IMR-90 (cell line): Measurements from ENCODE around the gene TULP4. TPM values are rescaled to one million over a fixed set of nuclear protein-coding genes. Genes with fewer than 3 reads are reported as not detected.

Source experiments
- ATAC-seq: fragments of 200-7000 bp; cut with Tn5 transposase; 2 replicates; pipeline ENCODE4 v1.9.1; 2020; ENCODE audit warnings: low read depth, mild to moderate bottlenecking, moderate library complexity
- BruUV-seq: library from RNA; stranded (reverse); fragments of 400-500 nt; replicated peaks from 2 replicates; lab custom pipeline; 2021; lab: Mats Ljungman, UMichigan
- CTCF ChIA-PET: fragments of 300-600 bp; formaldehyde crosslinking; extraction: SDS; loops from one replicate; lab custom pipeline; 2021; ENCODE audit warnings: antibody characterized with exemption; lab: Yijun Ruan, JAX
- POLR2A ChIA-PET: fragments of 300-600 bp; sonication (Branson Sonifier 250); formaldehyde crosslinking; loops from one replicate; lab custom pipeline; 2022; ENCODE audit warnings: antibody characterized with exemption; ENCODE audit not compliant: unreplicated experiment; lab: Charles Lee
- DNase-seq: peaks from one replicate; pipeline ENCODE4 v3.0.0; 2013
- H2AFZ ChIP-seq: replicated peaks from 2 replicates; pipeline ENCODE3; 2013; ENCODE audit warnings: low read length, mild to moderate bottlenecking; ENCODE audit not compliant: poor library complexity
- H2AK5ac ChIP-seq: 2 replicates; pipeline ENCODE4 v1.6.1; 2013; ENCODE audit warnings: low read depth, low read length, inconsistent platforms
- H2AK9ac ChIP-seq: replicated peaks from 2 replicates; pipeline ENCODE3; 2013; ENCODE audit warnings: mild to moderate bottlenecking, low read depth, low read length, moderate library complexity; ENCODE audit not compliant: poor library complexity
- H2BK120ac ChIP-seq: 2 replicates; pipeline ENCODE4 v1.6.1; 2013; ENCODE audit warnings: low read depth, low read length, inconsistent platforms
- H2BK15ac ChIP-seq: 3 replicates; pipeline ENCODE4 v1.6.1; 2013; ENCODE audit warnings: low read depth, low read length, inconsistent platforms
- H2BK20ac ChIP-seq: 2 replicates; pipeline ENCODE4 v1.6.1; 2013; ENCODE audit warnings: low read depth, mild to moderate bottlenecking, inconsistent platforms, low read length, moderate library complexity
- H2BK5ac ChIP-seq: 2 replicates; pipeline ENCODE4 v1.6.1; 2013; ENCODE audit warnings: mild to moderate bottlenecking, low read depth, low read length, inconsistent platforms; ENCODE audit not compliant: poor library complexity, severe bottlenecking
- H3K14ac ChIP-seq: replicated peaks from 2 replicates; pipeline ENCODE4 v1.6.1; 2013; ENCODE audit warnings: low read depth, low read length, inconsistent platforms
- H3K18ac ChIP-seq: 2 replicates; pipeline ENCODE4 v1.6.1; 2013; ENCODE audit warnings: low read depth, low read length, control low read depth
- H3K23ac ChIP-seq: 2 replicates; pipeline ENCODE4 v1.6.1; 2013; ENCODE audit warnings: low read depth, low read length, inconsistent platforms
- H3K27ac ChIP-seq: 2 replicates; pipeline ENCODE4 v1.5.1; 2013; ENCODE audit warnings: mild to moderate bottlenecking, control low read depth, low read length; ENCODE audit not compliant: insufficient read depth
- H3K27me3 ChIP-seq: 2 replicates; pipeline ENCODE4 v1.6.1; 2013; ENCODE audit warnings: low read length; ENCODE audit not compliant: control insufficient read depth, insufficient read depth
- H3K36me3 ChIP-seq: 2 replicates; pipeline ENCODE4 v1.6.1; 2013; ENCODE audit warnings: low read length, mixed read lengths; ENCODE audit not compliant: control insufficient read depth, insufficient read depth
- H3K4ac ChIP-seq: 2 replicates; pipeline ENCODE4 v1.6.1; 2013; ENCODE audit warnings: low read depth, low read length, inconsistent platforms
- H3K4me1 ChIP-seq: 2 replicates; pipeline ENCODE4 v1.6.1; 2013; ENCODE audit warnings: low read length, mixed read lengths; ENCODE audit not compliant: control insufficient read depth, insufficient read depth
- H3K4me2 ChIP-seq: 2 replicates; pipeline ENCODE4 v1.6.1; 2013; ENCODE audit warnings: low read depth, mild to moderate bottlenecking, control low read depth, low read length, moderate library complexity
- H3K4me3 ChIP-seq: 2 replicates; pipeline ENCODE4 v1.5.1; 2013; ENCODE audit warnings: low read depth, mild to moderate bottlenecking, control low read depth, low read length, moderate library complexity; ENCODE audit not compliant: insufficient read depth
- H3K56ac ChIP-seq: 2 replicates; pipeline ENCODE4 v1.6.1; 2013; ENCODE audit warnings: low read length, inconsistent platforms; ENCODE audit not compliant: insufficient read depth; ENCODE audit errors: extremely low read depth
- H3K79me1 ChIP-seq, 2 experiments: 2 replicates each; pipeline ENCODE4 v1.6.1; 2013; ENCODE audit warnings: low read length in 2 of 2, inconsistent platforms in 1 of 2, low read depth in 1 of 2
- H3K9ac ChIP-seq: 2 replicates; pipeline ENCODE4 v1.6.1; 2013; ENCODE audit warnings: low read depth, low read length, control low read depth
- H3K9me1 ChIP-seq: 2 replicates; pipeline ENCODE4 v1.6.1; 2013; ENCODE audit warnings: low read length, inconsistent platforms; ENCODE audit not compliant: insufficient read depth
- H3K9me3 ChIP-seq: 2 replicates; pipeline ENCODE4 v1.6.1; 2013; ENCODE audit warnings: low read length; ENCODE audit not compliant: control insufficient read depth, insufficient read depth
- H4K20me1 ChIP-seq: 2 replicates; pipeline ENCODE4 v1.6.1; 2013; ENCODE audit warnings: low read length, inconsistent platforms; ENCODE audit not compliant: insufficient read depth
- H4K5ac ChIP-seq: 2 replicates; pipeline ENCODE4 v1.6.1; 2013; ENCODE audit warnings: mild to moderate bottlenecking, low read depth, low read length, control low read depth
- H4K8ac ChIP-seq, 2 experiments: 2 replicates each; pipeline ENCODE4 v1.6.1; 2013; ENCODE audit warnings: low read depth in 2 of 2, low read length in 2 of 2, control low read depth in 1 of 2, inconsistent platforms in 1 of 2
- H4K91ac ChIP-seq: 2 replicates; pipeline ENCODE4 v1.6.1; 2013; ENCODE audit warnings: low read depth, low read length, inconsistent platforms; ENCODE audit not compliant: insufficient read depth
- BHLHE40 ChIP-seq: fragments of 150-350 bp; IDR thresholded peaks from 2 replicates; pipeline ENCODE4 v1.6.1; 2016; ENCODE audit warnings: mild to moderate bottlenecking, low read depth, low read length
- CEBPB ChIP-seq: IDR thresholded peaks from 2 replicates; pipeline ENCODE4 v1.6.1; 2012; ENCODE audit warnings: low read depth, low read length, improper control_type of control experiment
- CHD1 ChIP-seq: IDR thresholded peaks from 2 replicates; pipeline ENCODE4 v1.6.1; 2012; ENCODE audit warnings: low read depth, low read length, improper control_type of control experiment
- FOS ChIP-seq: fragments of 150-350 bp; IDR thresholded peaks from 2 replicates; pipeline ENCODE4 v1.6.1; 2016; ENCODE audit warnings: low read depth, low read length
- MAFK ChIP-seq: IDR thresholded peaks from 2 replicates; pipeline ENCODE4 v1.6.1; 2012; ENCODE audit warnings: low read depth, low read length, improper control_type of control experiment
- MAZ ChIP-seq: IDR thresholded peaks from 2 replicates; pipeline ENCODE4 v1.6.1; 2012; ENCODE audit warnings: low read depth, mild to moderate bottlenecking, low read length, improper control_type of control experiment, moderate library complexity, borderline replicate concordance
- MXI1 ChIP-seq: IDR thresholded peaks from 2 replicates; pipeline ENCODE4 v1.6.1; 2012; ENCODE audit warnings: low read depth, mild to moderate bottlenecking, low read length, moderate library complexity, borderline replicate concordance
- NFE2L2 ChIP-seq: fragments of 150-350 bp; IDR thresholded peaks from 2 replicates; pipeline ENCODE4 v1.6.1; 2016; ENCODE audit warnings: low read depth, mild to moderate bottlenecking, low read length
- POLR2A ChIP-seq: IDR thresholded peaks from 2 replicates; pipeline ENCODE4 v1.6.1; 2012; ENCODE audit warnings: mild to moderate bottlenecking, low read depth, low read length
- RCOR1 ChIP-seq: IDR thresholded peaks from 2 replicates; pipeline ENCODE4 v1.6.1; 2012; ENCODE audit warnings: mild to moderate bottlenecking, low read length, improper control_type of control experiment; ENCODE audit not compliant: insufficient replicate concordance
- RFX5 ChIP-seq: IDR thresholded peaks from 2 replicates; pipeline ENCODE4 v1.8.0; 2012; ENCODE audit warnings: low read depth, mild to moderate bottlenecking, low read length, moderate library complexity
- SMC3 ChIP-seq: fragments of 150-350 bp; IDR thresholded peaks from 2 replicates; pipeline ENCODE4 v1.6.1; 2016; ENCODE audit warnings: low read depth, mild to moderate bottlenecking, antibody characterized with exemption, low read length, moderate library complexity
- WGBS, 2 experiments: methylation state at CpG; one replicate each; pipeline versions ENCODE4 v1.1.5 to v1.1.7; 2013; ENCODE audit warnings: missing lambda C conversion rate in 2 of 2; ENCODE audit not compliant: insufficient read length in 1 of 2; ENCODE audit errors: extremely low coverage in 2 of 2; 5-methylcytosine and 5-hydroxymethylcytosine counted together
- dilution Hi-C: fragments of 300-500 bp; cut with HindIII; formaldehyde crosslinking; loops from one replicate; pipeline ENCODE4 v1.14.3; 2018; ENCODE audit warnings: low sequenced_read_pairs; ENCODE audit not compliant: unreplicated experiment
- in situ Hi-C: fragments of 300-500 bp; cut with MboI; formaldehyde crosslinking; loops from 3 replicates; pipeline ENCODE4 v1.14.3; 2019; ENCODE audit warnings: low sequenced_read_pairs, inconsistent platforms, mixed read lengths
- intact Hi-C: fragments of 100-400 bp; cut with micrococcal nuclease; formaldehyde crosslinking; loops from 2 replicates; pipeline ENCODE4 v1.10.0; 2022
- polyA plus RNA-seq, 3 experiments: library from polyadenylated mRNA; depleted of rRNA; stranded (reverse); fragments of >200 nt; gene quantifications; 2 replicates each; pipeline ENCODE4 v1.2.3, GENCODE V29; 2012; ENCODE audit warnings: low replicate concordance in 1 of 3
- total RNA-seq: library from RNA; depleted of rRNA; stranded (reverse); fragments of >200 nt; gene quantifications from 2 replicates; pipeline ENCODE4 v1.2.3, GENCODE V29; 2012
- TF ChIP-seq, protein P1 (sequence below): fragments of 150-350 bp; IDR thresholded peaks from 2 replicates; pipeline ENCODE4 v1.6.1; 2017; ENCODE audit warnings: mild to moderate bottlenecking, antibody characterized with exemption, low read length, low read depth
- TF ChIP-seq, protein P2 (sequence below): fragments of 150-350 bp; IDR thresholded peaks from 2 replicates; pipeline ENCODE4 v1.6.1; 2016; ENCODE audit warnings: low read depth, mild to moderate bottlenecking, low read length, moderate library complexity, borderline replicate concordance
- TF ChIP-seq, protein P3 (sequence below): conservative IDR thresholded peaks from 2 replicates; pipeline ENCODE4 v1.5.1; 2012; ENCODE audit warnings: mild to moderate bottlenecking, low read depth, low read length, improper control_type of control experiment

The TULP4 gene
- total and polyA plus RNA-seq, 2 of the 4 experiments (the other 2 are of a cell fraction) = 8.1 to 30.6 TPM

DNA sequence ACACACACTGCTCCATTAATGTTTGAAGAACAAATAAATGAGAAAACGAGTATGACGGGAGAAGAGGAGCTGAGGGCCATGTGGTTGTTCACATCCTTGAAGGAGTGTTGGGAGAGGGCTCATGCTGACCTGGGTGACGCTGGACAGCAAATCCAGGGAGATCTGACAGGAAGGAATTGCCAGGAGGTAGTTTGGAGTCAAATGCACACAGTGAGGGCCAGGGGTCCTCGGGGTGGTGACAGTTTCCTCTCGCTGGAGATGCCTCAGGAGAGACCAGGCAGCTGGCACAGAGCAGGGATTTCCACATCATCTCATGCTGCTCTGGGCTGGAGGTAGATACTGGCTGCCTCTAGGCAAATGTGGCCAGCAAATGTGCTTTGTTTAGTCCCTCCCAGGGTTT lies 245.7 kb downstream of the TULP4 start:
- no peak overlapping the region for H2AK5ac ChIP-seq
- H3K4me3 ChIP-seq = no peak overlapping the region
- H3K4ac ChIP-seq = no peak overlapping the region
- no peak overlapping the region for H2BK15ac ChIP-seq
- no peak overlapping the region for H2BK120ac ChIP-seq
- peak overlapping the region; percentile 67 for H2AFZ ChIP-seq
- no peak overlapping the region for H3K14ac ChIP-seq
- no peak overlapping the region for H3K23ac ChIP-seq
- H3K36me3 ChIP-seq = no peaks in the 10 kb centered on the region
- intact Hi-C loops (no loop called here), dilution Hi-C loops (no loop called here), in situ Hi-C loops (no loop called here)
- H3K9me1 ChIP-seq = peaks cover 14% of the 10 kb centered on the region
- H3K4me1 ChIP-seq = peaks cover 9% of the 10 kb centered on the region
- CTCF ChIA-PET = no interaction called here
- 83% methylated on average over 3 of the region's 5 CpGs; no CpG with 5 or more reads in 1 of the 2 experiments for WGBS, 2 experiments
- no peak overlapping the region for H2AK9ac ChIP-seq
- no peak overlapping the region for H4K5ac ChIP-seq
- H3K79me1 ChIP-seq = peaks cover 5 to 25% of the 10 kb centered on the region in 2 experiments; a peak in 3 of 4 replicates
- no peak overlapping the region for H3K9ac ChIP-seq
- no peaks in the 10 kb centered on the region for H3K9me3 ChIP-seq
- ATAC-seq (no peak), DNase-seq (no peak)
- no peak overlapping the region for H3K4me2 ChIP-seq
- no TSS peak for BruUV-seq
- no peak overlapping the region for H4K91ac ChIP-seq
- TF ChIP-seq, protein P1, sequence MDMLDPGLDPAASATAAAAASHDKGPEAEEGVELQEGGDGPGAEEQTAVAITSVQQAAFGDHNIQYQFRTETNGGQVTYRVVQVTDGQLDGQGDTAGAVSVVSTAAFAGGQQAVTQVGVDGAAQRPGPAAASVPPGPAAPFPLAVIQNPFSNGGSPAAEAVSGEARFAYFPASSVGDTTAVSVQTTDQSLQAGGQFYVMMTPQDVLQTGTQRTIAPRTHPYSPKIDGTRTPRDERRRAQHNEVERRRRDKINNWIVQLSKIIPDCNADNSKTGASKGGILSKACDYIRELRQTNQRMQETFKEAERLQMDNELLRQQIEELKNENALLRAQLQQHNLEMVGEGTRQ = no peak
- TF ChIP-seq FOS (no peak), BHLHE40 (no peak), CEBPB (no peak), MAFK (no peak), POLR2A (no peak), NFE2L2 (no peak), CHD1 (no peak), RFX5 (no peak), MXI1 (no peak), RCOR1 (no peak), SMC3 (no peak), MAZ (no peak)
- TF ChIP-seq, protein P2, sequence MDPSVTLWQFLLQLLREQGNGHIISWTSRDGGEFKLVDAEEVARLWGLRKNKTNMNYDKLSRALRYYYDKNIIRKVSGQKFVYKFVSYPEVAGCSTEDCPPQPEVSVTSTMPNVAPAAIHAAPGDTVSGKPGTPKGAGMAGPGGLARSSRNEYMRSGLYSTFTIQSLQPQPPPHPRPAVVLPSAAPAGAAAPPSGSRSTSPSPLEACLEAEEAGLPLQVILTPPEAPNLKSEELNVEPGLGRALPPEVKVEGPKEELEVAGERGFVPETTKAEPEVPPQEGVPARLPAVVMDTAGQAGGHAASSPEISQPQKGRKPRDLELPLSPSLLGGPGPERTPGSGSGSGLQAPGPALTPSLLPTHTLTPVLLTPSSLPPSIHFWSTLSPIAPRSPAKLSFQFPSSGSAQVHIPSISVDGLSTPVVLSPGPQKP = no peak
- TF ChIP-seq, protein P3, sequence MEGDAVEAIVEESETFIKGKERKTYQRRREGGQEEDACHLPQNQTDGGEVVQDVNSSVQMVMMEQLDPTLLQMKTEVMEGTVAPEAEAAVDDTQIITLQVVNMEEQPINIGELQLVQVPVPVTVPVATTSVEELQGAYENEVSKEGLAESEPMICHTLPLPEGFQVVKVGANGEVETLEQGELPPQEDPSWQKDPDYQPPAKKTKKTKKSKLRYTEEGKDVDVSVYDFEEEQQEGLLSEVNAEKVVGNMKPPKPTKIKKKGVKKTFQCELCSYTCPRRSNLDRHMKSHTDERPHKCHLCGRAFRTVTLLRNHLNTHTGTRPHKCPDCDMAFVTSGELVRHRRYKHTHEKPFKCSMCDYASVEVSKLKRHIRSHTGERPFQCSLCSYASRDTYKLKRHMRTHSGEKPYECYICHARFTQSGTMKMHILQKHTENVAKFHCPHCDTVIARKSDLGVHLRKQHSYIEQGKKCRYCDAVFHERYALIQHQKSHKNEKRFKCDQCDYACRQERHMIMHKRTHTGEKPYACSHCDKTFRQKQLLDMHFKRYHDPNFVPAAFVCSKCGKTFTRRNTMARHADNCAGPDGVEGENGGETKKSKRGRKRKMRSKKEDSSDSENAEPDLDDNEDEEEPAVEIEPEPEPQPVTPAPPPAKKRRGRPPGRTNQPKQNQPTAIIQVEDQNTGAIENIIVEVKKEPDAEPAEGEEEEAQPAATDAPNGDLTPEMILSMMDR = no peak
- H2BK20ac ChIP-seq = no peak overlapping the region
- no peak overlapping the region for H4K8ac ChIP-seq
- H4K20me1 ChIP-seq = peaks cover 21% of the 10 kb centered on the region
- no peaks in the 10 kb centered on the region for H3K27me3 ChIP-seq
- POLR2A ChIA-PET = interaction anchor here (0.6 to 0.7 kb wide), 2 partner anchors 8 to 16 kb away, joined by 3 to 4 read pairs; no protein-coding TSS in a partner anchor
- H3K27ac ChIP-seq = no peak overlapping the region
- no peak overlapping the region for H3K18ac ChIP-seq
- H3K56ac ChIP-seq = no peak overlapping the region
- H2BK5ac ChIP-seq = no peak overlapping the region
